Measurements from ENCODE around the gene FGD3.

Gene FGD3

DNA sequence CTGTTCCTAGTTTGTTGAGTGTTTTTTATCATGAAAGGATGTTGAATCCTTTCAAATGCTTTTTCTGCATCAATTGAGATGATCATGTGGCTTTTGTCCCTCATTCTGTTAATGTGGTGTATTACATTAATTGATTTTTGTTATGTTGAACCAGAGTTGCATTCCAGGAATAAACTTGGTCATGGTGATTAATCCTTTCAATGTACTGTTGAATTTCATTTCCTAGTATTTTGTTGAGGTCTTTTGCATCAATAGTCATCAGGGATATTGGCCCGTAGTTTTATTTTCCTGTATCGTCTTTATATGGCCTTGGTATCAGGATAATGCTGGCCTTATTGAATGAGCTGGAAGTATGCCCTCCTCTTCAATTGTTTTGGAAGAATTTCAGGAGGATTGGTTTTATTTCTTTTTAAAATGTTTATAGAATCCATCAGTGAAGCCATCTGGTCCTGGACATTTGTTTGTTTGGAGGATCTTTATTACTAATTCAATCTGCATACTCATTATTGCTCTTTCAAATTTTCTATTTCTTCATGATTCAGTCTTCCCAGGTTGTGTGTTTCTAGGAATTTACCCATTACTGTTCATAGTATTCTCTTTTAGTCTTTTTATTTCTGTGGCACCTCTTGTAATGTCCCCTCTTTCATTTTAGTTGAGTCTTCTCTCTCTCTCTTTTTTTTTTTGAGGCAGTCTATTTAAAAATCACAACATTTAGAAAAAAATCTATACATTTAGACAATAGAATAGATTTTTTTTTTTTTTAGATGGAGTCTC, 32.1 kb downstream of the FGD3 start:
- Histone ChIP-seq H2BK120ac (ENCODE audit: low read depth, low read length) (no peak overlapping the region), H3K27ac (ENCODE audit: low read length, poor library complexity, severe bottlenecking) (no peak overlapping the region), H3K14ac (ENCODE audit: low read length in 2 of 2) (no peak overlapping the region), H3K4me3 (ENCODE audit: insufficient read depth in 1 of 2, low read depth in 1 of 2, low read length in 2 of 2) (no peak overlapping the region), H3K9me3 (ENCODE audit: control insufficient read depth, low read length) (peaks cover 19% of the 10 kb centered on the region), H3K79me1 (replicated peaks; ENCODE audit: low read length, poor library complexity, severe bottlenecking) (no peaks in the 10 kb centered on the region), H3K23ac (ENCODE audit: low read length in 2 of 2) (no peak overlapping the region), H3K4me2 (ENCODE audit: low read length, poor library complexity, severe bottlenecking) (no peak overlapping the region), H2AK5ac (ENCODE audit: low read length, severe bottlenecking) (no peak overlapping the region), H3K9ac (ENCODE audit: low read length) (no peak overlapping the region), H2BK12ac (ENCODE audit: low read length in 2 of 2) (no peak overlapping the region), H3K4ac (ENCODE audit: low read depth in 1 of 2, low read length in 2 of 2) (no peak overlapping the region), H3K18ac (ENCODE audit: low read depth in 1 of 2, low read length in 2 of 2) (no peak overlapping the region), H3K27me3 (ENCODE audit: control insufficient read depth in 1 of 2, insufficient read depth in 1 of 2, low read length in 2 of 2) (peaks cover 0 to 15% of the 10 kb centered on the region in 2 experiments), H2BK15ac (ENCODE audit: low read depth, poor library complexity, severe bottlenecking) (no peak overlapping the region), H3K36me3 (ENCODE audit: control insufficient read depth in 1 of 2, insufficient read depth in 2 of 2, low read depth in 1 of 2, low read length in 2 of 2) (no peaks in the 10 kb centered on the region), H2AFZ (ENCODE audit: low read depth, low read length) (no peak overlapping the region), H3K4me1 (ENCODE audit: control insufficient read depth, insufficient read depth, low read depth, low read length) (peaks cover under 1% of the 10 kb centered on the region), H4K8ac (ENCODE audit: low read length) (no peak overlapping the region), H4K91ac (ENCODE audit: low read length) (no peak overlapping the region), H2BK5ac (ENCODE audit: low read depth, low read length, poor library complexity, severe bottlenecking) (no peak overlapping the region)
- DNase-seq: no peak
- WGBS: 91% methylated on average over 2 of the region's 2 CpGs

- no peak overlapping the region for H2AFZ ChIP-seq (ENCODE audit: low read depth, low read length)
- H2BK5ac ChIP-seq (ENCODE audit: low read depth, low read length, poor library complexity, severe bottlenecking): no peak overlapping the region
- H4K8ac ChIP-seq (ENCODE audit: low read length): no peak overlapping the region
- H3K14ac ChIP-seq (ENCODE audit: low read length in 2 of 2): no peak overlapping the region
- no peak overlapping the region for H2AK5ac ChIP-seq (ENCODE audit: low read length, severe bottlenecking)
- WGBS: 67% methylated on average over 6 of the region's 7 CpGs
- no peak overlapping the region for H3K4ac ChIP-seq (ENCODE audit: low read depth in 1 of 2, low read length in 2 of 2)
- no peaks in the 10 kb centered on the region for H3K79me1 ChIP-seq (replicated peaks; ENCODE audit: low read length, poor library complexity, severe bottlenecking)
- no peak overlapping the region for H3K27ac ChIP-seq (ENCODE audit: low read length, poor library complexity, severe bottlenecking)
- H3K36me3 ChIP-seq (ENCODE audit: control insufficient read depth in 1 of 2, insufficient read depth in 2 of 2, low read depth in 1 of 2, low read length in 2 of 2): no peaks in the 10 kb centered on the region
- H4K91ac ChIP-seq (ENCODE audit: low read length): no peak overlapping the region
- no peak for DNase-seq
- no peak overlapping the region for H3K4me3 ChIP-seq (ENCODE audit: insufficient read depth in 1 of 2, low read depth in 1 of 2, low read length in 2 of 2)
- peaks cover 0 to 10% of the 10 kb centered on the region in 2 experiments for H3K27me3 ChIP-seq (ENCODE audit: control insufficient read depth in 1 of 2, insufficient read depth in 1 of 2, low read length in 2 of 2)
- H3K4me2 ChIP-seq (ENCODE audit: low read length, poor library complexity, severe bottlenecking): no peak overlapping the region
- no peak overlapping the region for H3K18ac ChIP-seq (ENCODE audit: low read depth in 1 of 2, low read length in 2 of 2)
- no peak overlapping the region for H3K9ac ChIP-seq (ENCODE audit: low read length)
- no peak overlapping the region for H2BK120ac ChIP-seq (ENCODE audit: low read depth, low read length)
- no peaks in the 10 kb centered on the region for H3K4me1 ChIP-seq (ENCODE audit: control insufficient read depth, insufficient read depth, low read depth, low read length)
- H3K9me3 ChIP-seq (ENCODE audit: control insufficient read depth, low read length): peaks cover 24% of the 10 kb centered on the region
- no peak overlapping the region for H2BK15ac ChIP-seq (ENCODE audit: low read depth, poor library complexity, severe bottlenecking)
- no peak overlapping the region for H3K23ac ChIP-seq (ENCODE audit: low read length in 2 of 2)
- no peak overlapping the region for H2BK12ac ChIP-seq (ENCODE audit: low read length in 2 of 2)
Measured at GRCh38 chr9:92980085-92980745, 32.9 kb downstream of the FGD3 start.

DNA sequence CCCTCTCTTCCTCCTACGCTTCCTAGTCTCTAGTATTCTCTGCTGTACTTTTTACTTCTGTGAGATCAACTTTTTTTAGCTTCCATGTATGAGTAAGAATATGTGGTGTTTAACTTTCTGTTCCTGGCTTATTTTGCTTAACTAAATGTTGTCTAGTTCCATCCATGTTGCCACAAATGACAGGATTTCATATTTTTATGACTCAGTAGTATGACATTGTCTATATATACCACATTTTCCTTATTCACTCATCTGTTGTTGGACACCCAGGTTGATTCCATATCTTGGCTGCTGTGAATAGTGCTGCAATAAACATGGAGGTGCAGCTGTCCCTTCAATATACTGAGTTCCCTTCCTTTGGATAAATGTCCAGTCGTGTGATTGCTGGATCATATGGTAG, 34.8 kb downstream of the FGD3 start:
- Histone ChIP-seq H3K4ac (ENCODE audit: low read depth in 1 of 2, low read length in 2 of 2) (no peak overlapping the region), H3K4me1 (ENCODE audit: control insufficient read depth, insufficient read depth, low read depth, low read length) (no peaks in the 10 kb centered on the region), H3K4me2 (ENCODE audit: low read length, poor library complexity, severe bottlenecking) (no peak overlapping the region), H4K91ac (ENCODE audit: low read length) (no peak overlapping the region), H3K14ac (ENCODE audit: low read length in 2 of 2) (no peak overlapping the region), H3K36me3 (ENCODE audit: control insufficient read depth in 1 of 2, insufficient read depth in 2 of 2, low read depth in 1 of 2, low read length in 2 of 2) (no peaks in the 10 kb centered on the region), H3K9ac (ENCODE audit: low read length) (no peak overlapping the region), H2BK15ac (ENCODE audit: low read depth, poor library complexity, severe bottlenecking) (no peak overlapping the region), H3K23ac (ENCODE audit: low read length in 2 of 2) (no peak overlapping the region), H2BK120ac (ENCODE audit: low read depth, low read length) (no peak overlapping the region), H3K27me3 (ENCODE audit: control insufficient read depth in 1 of 2, insufficient read depth in 1 of 2, low read length in 2 of 2) (peaks cover 0 to 3% of the 10 kb centered on the region in 2 experiments), H3K18ac (ENCODE audit: low read depth in 1 of 2, low read length in 2 of 2) (no peak overlapping the region), H3K9me3 (ENCODE audit: control insufficient read depth, low read length) (peaks cover 24% of the 10 kb centered on the region), H3K79me1 (replicated peaks; ENCODE audit: low read length, poor library complexity, severe bottlenecking) (no peaks in the 10 kb centered on the region), H2AK5ac (ENCODE audit: low read length, severe bottlenecking) (no peak overlapping the region), H3K27ac (ENCODE audit: low read length, poor library complexity, severe bottlenecking) (no peak overlapping the region), H3K4me3 (ENCODE audit: insufficient read depth in 1 of 2, low read depth in 1 of 2, low read length in 2 of 2) (no peak overlapping the region), H2AFZ (ENCODE audit: low read depth, low read length) (no peak overlapping the region), H2BK12ac (ENCODE audit: low read length in 2 of 2) (no peak overlapping the region), H4K8ac (ENCODE audit: low read length) (no peak overlapping the region), H2BK5ac (ENCODE audit: low read depth, low read length, poor library complexity, severe bottlenecking) (no peak overlapping the region)
- no peak for DNase-seq
- WGBS: 40% methylated on average over 1 of the region's 2 CpGs

- no peak overlapping the region for H2BK120ac ChIP-seq (ENCODE audit: low read depth, low read length)
- no peak overlapping the region for H3K4me2 ChIP-seq (ENCODE audit: low read length, poor library complexity, severe bottlenecking)
- no peaks in the 10 kb centered on the region for H3K79me1 ChIP-seq (replicated peaks; ENCODE audit: low read length, poor library complexity, severe bottlenecking)
- H3K9me3 ChIP-seq (ENCODE audit: control insufficient read depth, low read length): peaks cover 24% of the 10 kb centered on the region
- WGBS: 23% methylated on average over 2 of the region's 2 CpGs
- no peak overlapping the region for H3K4ac ChIP-seq (ENCODE audit: low read depth in 1 of 2, low read length in 2 of 2)
- no peak overlapping the region for H3K23ac ChIP-seq (ENCODE audit: low read length in 2 of 2)
- H3K18ac ChIP-seq (ENCODE audit: low read depth in 1 of 2, low read length in 2 of 2): no peak overlapping the region
- H2BK15ac ChIP-seq (ENCODE audit: low read depth, poor library complexity, severe bottlenecking): no peak overlapping the region
- H2AFZ ChIP-seq (ENCODE audit: low read depth, low read length): no peak overlapping the region
- H3K4me1 ChIP-seq (ENCODE audit: control insufficient read depth, insufficient read depth, low read depth, low read length): no peaks in the 10 kb centered on the region
- H3K4me3 ChIP-seq (ENCODE audit: insufficient read depth in 1 of 2, low read depth in 1 of 2, low read length in 2 of 2): no peak overlapping the region
- no peak overlapping the region for H4K8ac ChIP-seq (ENCODE audit: low read length)
- H2AK5ac ChIP-seq (ENCODE audit: low read length, severe bottlenecking): no peak overlapping the region
- H3K27me3 ChIP-seq (ENCODE audit: control insufficient read depth in 1 of 2, insufficient read depth in 1 of 2, low read length in 2 of 2): no peaks in the 10 kb centered on the region
- peak; percentile 6 for DNase-seq
- no peak overlapping the region for H3K9ac ChIP-seq (ENCODE audit: low read length)
- no peak overlapping the region for H4K91ac ChIP-seq (ENCODE audit: low read length)
- no peak overlapping the region for H3K27ac ChIP-seq (ENCODE audit: low read length, poor library complexity, severe bottlenecking)
- H3K36me3 ChIP-seq (ENCODE audit: control insufficient read depth in 1 of 2, insufficient read depth in 2 of 2, low read depth in 1 of 2, low read length in 2 of 2): no peaks in the 10 kb centered on the region
- H2BK12ac ChIP-seq (ENCODE audit: low read length in 2 of 2): no peak overlapping the region
- no peak overlapping the region for H3K14ac ChIP-seq (ENCODE audit: low read length in 2 of 2)
- no peak overlapping the region for H2BK5ac ChIP-seq (ENCODE audit: low read depth, low read length, poor library complexity, severe bottlenecking)
Measured at GRCh38 chr9:92983984-92984589, 36.8 kb downstream of the FGD3 start.
